ENCODE data around the gene SOX18.
A peak's percentile ranks its signal among the peaks of the same experiment; 100 is the strongest.

SOX18 gene

DNA sequence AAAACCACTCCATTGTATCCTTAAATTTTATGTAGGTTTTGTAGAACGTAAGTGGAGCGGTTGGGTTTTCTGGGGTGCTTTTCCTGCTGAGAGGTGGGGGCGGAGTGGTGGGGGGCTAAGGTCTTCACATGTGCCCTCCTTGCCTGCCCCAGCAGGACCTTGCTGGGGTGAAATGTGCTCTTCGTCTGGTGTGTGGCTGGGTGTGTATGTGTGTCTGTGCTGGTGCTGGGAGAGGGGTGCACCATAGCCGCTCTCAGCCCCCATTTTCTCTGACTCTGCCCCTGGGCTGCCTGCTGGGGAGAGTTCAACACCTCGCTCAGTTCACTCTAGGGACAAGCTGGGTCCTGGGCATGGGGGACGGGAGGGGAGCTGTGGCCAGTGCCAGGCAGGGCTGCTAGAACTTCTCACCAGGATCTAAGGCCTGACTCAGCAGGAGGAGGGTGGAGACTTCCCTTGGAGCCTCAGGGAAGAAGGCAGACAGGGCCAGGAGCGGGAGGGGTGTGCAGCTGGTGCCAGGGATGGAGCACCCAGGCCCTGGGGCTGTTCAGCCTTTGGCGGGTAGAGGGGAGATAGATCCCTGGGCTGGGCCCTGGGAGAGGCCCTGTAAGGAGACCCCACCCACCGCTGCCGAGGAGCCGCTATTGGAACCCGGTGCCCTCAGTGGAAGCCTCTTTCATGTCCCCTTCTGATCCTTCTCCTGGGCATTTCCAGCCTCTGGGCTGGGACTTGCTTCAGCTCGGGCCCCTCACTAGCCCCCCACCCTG lies 4.8 kb downstream of the SOX18 start:
- H3K4me3 ChIP-seq (ENCODE audit: low read depth, low read length) = no peak overlapping the region
- TF ChIP-seq, protein P1, sequence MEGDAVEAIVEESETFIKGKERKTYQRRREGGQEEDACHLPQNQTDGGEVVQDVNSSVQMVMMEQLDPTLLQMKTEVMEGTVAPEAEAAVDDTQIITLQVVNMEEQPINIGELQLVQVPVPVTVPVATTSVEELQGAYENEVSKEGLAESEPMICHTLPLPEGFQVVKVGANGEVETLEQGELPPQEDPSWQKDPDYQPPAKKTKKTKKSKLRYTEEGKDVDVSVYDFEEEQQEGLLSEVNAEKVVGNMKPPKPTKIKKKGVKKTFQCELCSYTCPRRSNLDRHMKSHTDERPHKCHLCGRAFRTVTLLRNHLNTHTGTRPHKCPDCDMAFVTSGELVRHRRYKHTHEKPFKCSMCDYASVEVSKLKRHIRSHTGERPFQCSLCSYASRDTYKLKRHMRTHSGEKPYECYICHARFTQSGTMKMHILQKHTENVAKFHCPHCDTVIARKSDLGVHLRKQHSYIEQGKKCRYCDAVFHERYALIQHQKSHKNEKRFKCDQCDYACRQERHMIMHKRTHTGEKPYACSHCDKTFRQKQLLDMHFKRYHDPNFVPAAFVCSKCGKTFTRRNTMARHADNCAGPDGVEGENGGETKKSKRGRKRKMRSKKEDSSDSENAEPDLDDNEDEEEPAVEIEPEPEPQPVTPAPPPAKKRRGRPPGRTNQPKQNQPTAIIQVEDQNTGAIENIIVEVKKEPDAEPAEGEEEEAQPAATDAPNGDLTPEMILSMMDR (conservative IDR thresholded peaks at IDR 0.05; ENCODE audit: low read depth, low read length) = no peak
- peak; percentile 45 for DNase-seq (ENCODE audit: low read depth)

DNA sequence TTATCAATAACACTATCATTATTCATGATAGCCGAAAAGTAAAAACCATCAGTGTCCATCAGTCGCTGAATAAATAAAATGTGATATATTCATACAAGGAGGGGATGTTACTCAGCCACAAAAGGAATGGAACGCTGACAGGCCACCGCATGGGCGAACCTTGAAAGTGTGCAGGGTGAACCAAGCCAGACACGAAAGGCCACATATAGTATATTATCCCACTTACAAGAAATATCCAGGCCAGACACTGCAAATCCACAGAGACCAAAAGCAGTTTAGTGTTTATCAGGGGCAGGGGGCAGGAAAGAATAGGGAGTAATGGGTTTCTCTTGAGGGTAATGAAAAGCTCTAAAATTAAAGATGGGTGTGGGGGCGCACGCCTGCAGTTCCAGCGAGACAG lies 5.7 kb downstream of the SOX18 start:
- DNase-seq (ENCODE audit: low read depth) = no peak
- no peak overlapping the region for H3K4me3 ChIP-seq (ENCODE audit: low read depth, low read length)
- TF ChIP-seq, protein P1 (conservative IDR thresholded peaks at IDR 0.05; ENCODE audit: low read depth, low read length) = no peak

DNA sequence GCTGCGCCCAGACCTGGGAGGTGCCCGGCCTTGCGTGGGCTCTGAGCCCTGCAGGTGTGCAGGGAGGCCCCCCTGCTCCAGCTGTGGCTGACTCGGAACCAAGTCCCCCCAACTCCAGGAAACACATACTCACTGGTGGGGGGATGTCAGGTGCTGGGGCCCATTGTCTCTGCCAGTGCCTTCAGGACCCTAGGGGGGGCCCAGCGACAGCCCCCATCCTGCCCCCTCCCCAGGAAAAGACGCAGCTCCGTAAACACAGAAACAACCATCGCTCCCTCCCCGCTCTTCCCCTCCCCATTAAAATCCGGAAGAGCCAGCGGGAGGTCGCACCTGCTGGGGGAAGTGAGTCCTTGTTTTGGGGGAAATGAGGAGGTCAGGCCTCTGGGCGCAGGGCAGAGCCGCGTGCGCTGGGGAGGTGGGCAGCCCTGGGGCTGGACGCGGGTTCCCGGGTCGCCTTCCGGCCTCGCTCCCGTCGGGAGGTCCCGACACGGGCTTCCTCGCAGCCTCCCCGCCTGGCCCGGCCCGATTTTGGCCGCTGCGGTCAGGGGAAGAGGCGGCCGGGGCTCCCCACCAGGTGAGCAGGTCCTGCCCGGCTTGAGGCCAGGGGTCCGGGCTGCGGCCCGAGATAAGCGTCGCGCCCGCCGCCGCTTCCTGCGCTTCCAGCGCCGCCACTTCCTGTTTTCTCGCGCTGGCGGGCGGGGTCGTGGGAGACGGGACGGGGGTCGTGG lies 7.2 kb downstream of the SOX18 start:
- no peak overlapping the region for H3K4me3 ChIP-seq (ENCODE audit: low read depth, low read length)
- TF ChIP-seq, protein P1 (conservative IDR thresholded peaks at IDR 0.05; ENCODE audit: low read depth, low read length) = no peak
- DNase-seq (ENCODE audit: low read depth) = no peak

DNA sequence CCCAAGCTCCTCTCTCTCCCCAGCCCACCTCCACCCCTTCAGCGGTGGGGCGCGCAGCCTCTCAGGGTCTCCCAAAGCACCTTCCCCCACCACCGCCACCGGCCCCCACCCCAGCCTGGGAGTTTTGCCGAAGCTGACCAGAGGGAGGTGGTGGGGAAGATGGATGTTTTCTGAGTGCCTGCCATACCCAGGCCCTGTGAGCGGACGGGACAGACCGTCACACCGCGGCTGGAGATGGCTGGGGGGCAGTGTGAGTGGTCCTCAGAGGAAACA lies 7.7 kb downstream of the SOX18 start:
- H3K4me3 ChIP-seq (ENCODE audit: low read depth, low read length) = no peak overlapping the region
- DNase-seq (ENCODE audit: low read depth) = no peak

DNA sequence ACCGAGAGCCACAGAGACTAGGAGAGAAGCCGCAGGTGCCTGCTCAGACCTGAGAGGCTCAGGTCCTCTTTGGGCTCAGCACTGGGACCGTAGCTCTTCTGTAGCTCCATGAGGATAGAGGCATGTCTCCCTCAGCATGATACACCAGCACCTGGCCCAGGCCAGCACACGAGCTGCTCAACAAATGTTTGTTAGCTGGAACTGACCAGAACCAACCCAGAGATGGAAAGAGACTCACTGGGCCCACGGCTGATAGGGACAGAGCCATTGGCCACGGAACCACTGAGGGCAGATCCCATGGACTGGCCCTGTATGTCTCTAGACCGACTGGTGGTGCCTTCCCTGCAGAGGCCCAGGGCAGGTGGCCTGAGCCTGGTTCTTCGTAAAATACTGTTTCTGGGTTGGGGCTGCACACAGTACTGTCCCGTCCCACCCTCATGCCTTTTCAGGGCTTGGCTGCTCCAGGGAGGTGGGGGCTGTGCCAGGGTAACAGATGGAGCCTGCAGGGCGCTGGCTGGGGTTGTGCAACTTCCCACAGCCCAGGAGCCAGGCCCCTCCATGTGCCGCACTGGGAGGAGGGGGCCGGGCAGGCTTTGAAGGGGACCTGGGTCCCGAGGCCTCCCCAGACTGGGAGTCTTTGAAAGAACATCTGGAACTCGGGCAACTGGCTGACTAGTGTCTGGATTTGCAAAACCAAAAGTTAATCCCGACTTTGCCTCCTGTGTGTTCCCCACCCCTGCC lies 8.2 kb downstream of the SOX18 start:
- H3K4me3 ChIP-seq (ENCODE audit: low read depth, low read length) = no peak overlapping the region
- TF ChIP-seq, protein P1 (conservative IDR thresholded peaks at IDR 0.05; ENCODE audit: low read depth, low read length) = no peak

More for the DNA sequence above, 7.7 kb downstream of the SOX18 start:
- TF ChIP-seq, protein P1 (conservative IDR thresholded peaks at IDR 0.05; ENCODE audit: low read depth, low read length) = no peak

DNA sequence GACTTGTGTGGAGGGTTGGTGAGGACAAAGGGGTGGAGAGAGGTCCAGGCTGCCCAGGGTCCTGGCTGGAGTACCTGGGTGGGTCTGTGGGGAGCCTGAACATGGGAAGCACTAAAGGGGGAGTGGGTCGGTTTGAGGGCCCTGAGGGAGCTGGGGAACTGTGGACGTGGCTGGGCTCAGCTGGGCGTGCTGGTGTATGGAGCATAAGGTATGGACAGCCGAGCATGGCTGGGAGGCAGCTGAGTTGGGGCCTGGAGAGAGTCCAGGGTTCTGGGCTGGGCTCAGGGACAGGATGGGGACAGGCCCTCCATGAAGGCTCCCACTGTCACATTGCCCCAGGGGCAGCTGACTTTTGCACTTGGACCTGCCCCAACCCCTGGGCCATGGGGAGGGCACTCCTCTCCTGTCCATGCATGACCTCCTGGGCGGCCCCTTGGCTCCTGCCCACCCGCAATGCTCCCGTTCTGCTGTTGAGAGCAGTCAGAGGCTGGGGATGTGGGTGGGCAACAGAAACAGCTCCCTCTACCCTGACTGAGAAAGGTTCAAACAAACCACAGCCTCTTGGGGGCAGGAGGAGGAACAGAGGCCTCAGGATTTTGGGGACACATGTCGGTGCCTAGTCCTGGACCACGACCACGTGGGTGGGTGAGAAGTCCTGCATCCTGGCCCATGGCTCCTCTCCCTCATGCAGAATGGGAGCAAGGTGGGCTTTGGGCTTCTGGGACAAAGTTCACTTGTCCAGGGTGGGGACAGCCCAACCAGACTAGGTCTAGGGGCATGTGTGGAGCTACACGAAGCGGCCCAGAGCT lies 9.0 kb downstream of the SOX18 start:
- H3K4me3 ChIP-seq (ENCODE audit: low read depth, low read length) = no peak overlapping the region
- TF ChIP-seq, protein P1 (conservative IDR thresholded peaks at IDR 0.05; ENCODE audit: low read depth, low read length) = no peak
- no peak for DNase-seq (ENCODE audit: low read depth)

More for the DNA sequence above, 8.2 kb downstream of the SOX18 start:
- DNase-seq (ENCODE audit: low read depth) = no peak
